ENCODE data around the gene TMEM9. TPM values are rescaled to one million over a fixed set of nuclear protein-coding genes. Genes with fewer than 3 reads are reported as not detected.

TMEM9 gene
- total RNA-seq, 1 experiment from 2014 or later: 435 TPM

- CTCF ChIA-PET: no interaction called here
- H2AFZ ChIP-seq (ENCODE audit: low read length): no peak overlapping the region
- H3K9me3 ChIP-seq (ENCODE audit: low read length): no peaks in the 10 kb centered on the region
- POLR2A ChIA-PET (ENCODE audit: unreplicated experiment): no interaction called here
- peaks cover 13% of the 10 kb centered on the region for H3K4me1 ChIP-seq (ENCODE audit: insufficient read depth, low read length)
- H3K9ac ChIP-seq (ENCODE audit: low read length): no peak overlapping the region
- H3K27ac ChIP-seq (ENCODE audit: low read length): no peak overlapping the region
- intact Hi-C loops (cut with micrococcal nuclease): no loop called here
- TF ChIP-seq EZH2phosphoT487 (IDR thresholded peaks at IDR 0.05; ENCODE audit: borderline replicate concordance, low read length): no peak
- TF ChIP-seq EZH2 (IDR thresholded peaks at IDR 0.05; ENCODE audit: low read length, unreplicated experiment): no peak
- TF ChIP-seq CTCF (conservative IDR thresholded peaks at IDR 0.05; ENCODE audit: low read depth, low read length): no peak
- no peaks in the 10 kb centered on the region for H4K20me1 ChIP-seq (ENCODE audit: low read length)
- H3K4me2 ChIP-seq (ENCODE audit: low read length): no peak overlapping the region
- no peaks in the 10 kb centered on the region for H3K36me3 ChIP-seq (ENCODE audit: low read depth, low read length)
- no TSS peak for BruUV-seq (replicated peaks)
- H3K79me2 ChIP-seq (ENCODE audit: low read length): peaks cover 11% of the 10 kb centered on the region
- ATAC-seq (no peak), DNase-seq (no peak)
- no peaks in the 10 kb centered on the region for H3K9me2 ChIP-seq (replicated peaks; ENCODE audit: low read length)
- no peaks in the 10 kb centered on the region for H3K27me3 ChIP-seq (ENCODE audit: low read length)
- no peak overlapping the region for H3K4me3 ChIP-seq (ENCODE audit: low read length)
- no peaks in the 10 kb centered on the region for H3F3A ChIP-seq (ENCODE audit: low read length, unreplicated experiment)
These were observed 3.7 kb upstream of the TMEM9 start for GRCh38 chr1:201157949-201158348.

GRCh38 chr1:201156819-201157218 lies 2.5 kb upstream of the TMEM9 start:
- ChIA-PET POLR2A (ENCODE audit: unreplicated experiment) (no interaction called here), CTCF (interaction anchor here (1.0 kb wide), 1 partner anchor 73 kb away, joined by 3 read pairs; no protein-coding TSS in a partner anchor)
- H3K9ac ChIP-seq (ENCODE audit: low read length): no peak overlapping the region
- H3K9me2 ChIP-seq (replicated peaks; ENCODE audit: low read length): no peaks in the 10 kb centered on the region
- BruUV-seq (replicated peaks): no TSS peak
- no peak overlapping the region for H2AFZ ChIP-seq (ENCODE audit: low read length)
- no peak overlapping the region for H3K27ac ChIP-seq (ENCODE audit: low read length)
- H3K9me3 ChIP-seq (ENCODE audit: low read length): no peaks in the 10 kb centered on the region
- no peaks in the 10 kb centered on the region for H4K20me1 ChIP-seq (ENCODE audit: low read length)
- H3K4me2 ChIP-seq (ENCODE audit: low read length): no peak overlapping the region
- no peaks in the 10 kb centered on the region for H3K27me3 ChIP-seq (ENCODE audit: low read length)
- H3F3A ChIP-seq (ENCODE audit: low read length, unreplicated experiment): no peaks in the 10 kb centered on the region
- TF ChIP-seq CTCF (conservative IDR thresholded peaks at IDR 0.05; ENCODE audit: low read depth, low read length) (no peak), EZH2phosphoT487 (IDR thresholded peaks at IDR 0.05; ENCODE audit: borderline replicate concordance, low read length) (no peak), EZH2 (IDR thresholded peaks at IDR 0.05; ENCODE audit: low read length, unreplicated experiment) (no peak)
- DNase-seq (no peak), ATAC-seq (no peak)
- H3K4me3 ChIP-seq (ENCODE audit: low read length): no peak overlapping the region
- peaks cover 20% of the 10 kb centered on the region for H3K4me1 ChIP-seq (ENCODE audit: insufficient read depth, low read length)
- H3K36me3 ChIP-seq (ENCODE audit: low read depth, low read length): peaks cover 1% of the 10 kb centered on the region; the same call in 1 of the 2 replicates
- peaks cover 22% of the 10 kb centered on the region for H3K79me2 ChIP-seq (ENCODE audit: low read length)
- intact Hi-C loops (cut with micrococcal nuclease): no loop called here

- BruUV-seq (replicated peaks): no TSS peak
- Histone ChIP-seq H3K4me2 (ENCODE audit: low read length) (no peak overlapping the region), H3K27ac (ENCODE audit: low read length) (no peak overlapping the region), H3K79me2 (ENCODE audit: low read length) (peaks cover 23% of the 10 kb centered on the region), H3F3A (ENCODE audit: low read length, unreplicated experiment) (no peaks in the 10 kb centered on the region), H3K4me1 (ENCODE audit: insufficient read depth, low read length) (peaks cover 20% of the 10 kb centered on the region), H3K9me3 (ENCODE audit: low read length) (no peaks in the 10 kb centered on the region), H3K9me2 (replicated peaks; ENCODE audit: low read length) (no peaks in the 10 kb centered on the region), H2AFZ (ENCODE audit: low read length) (no peak overlapping the region), H3K36me3 (ENCODE audit: low read depth, low read length) (peaks cover 6% of the 10 kb centered on the region), H3K27me3 (ENCODE audit: low read length) (no peaks in the 10 kb centered on the region), H4K20me1 (ENCODE audit: low read length) (no peaks in the 10 kb centered on the region), H3K4me3 (ENCODE audit: low read length) (no peak overlapping the region), H3K9ac (ENCODE audit: low read length) (no peak overlapping the region)
- no peak for DNase-seq
- POLR2A ChIA-PET (ENCODE audit: unreplicated experiment): no interaction called here
- no peak for ATAC-seq
- TF ChIP-seq EZH2phosphoT487 (IDR thresholded peaks at IDR 0.05; ENCODE audit: borderline replicate concordance, low read length) (no peak), CTCF (conservative IDR thresholded peaks at IDR 0.05; ENCODE audit: low read depth, low read length) (no peak), EZH2 (IDR thresholded peaks at IDR 0.05; ENCODE audit: low read length, unreplicated experiment) (no peak)
- intact Hi-C loops (cut with micrococcal nuclease): no loop called here
- CTCF ChIA-PET: no interaction called here
These were observed 2.1 kb upstream of the TMEM9 start for GRCh38 chr1:201156346-201156745.
